ENCODE data around the gene TMEM203. TPM values are rescaled to one million over a fixed set of nuclear protein-coding genes. Genes with fewer than 3 reads are reported as not detected.

The TMEM203 gene
- total RNA-seq, 4 donors from 2014 or later: 18.9 to 42.1 (median 28.7) TPM

GRCh38 chr9:137189297-137190295 lies 15.9 kb downstream of the TMEM203 start:
- Histone ChIP-seq H3K9me3 (no peaks in the 10 kb centered on the region), H3K27me3 (no peaks in the 10 kb centered on the region), H3K36me3 (no peaks in the 10 kb centered on the region), H3K27ac (peak overlapping the region; percentile 94 to 99 (median 97)), H3K4me3 (peak overlapping the region; percentile 31 to 98 (median 78)), H3K4me1 (peaks cover 36 to 52% (median 45%) of the 10 kb centered on the region in 4 donors)
- DNase-seq: no peak
- WGBS, 2 donors (ENCODE audit: low coverage in 1 of 2): 18% methylated on average over 21 of the region's 23 CpGs; no CpG with 5 or more reads in 1 of the 2 donors
- intact Hi-C loops (cut with DNase I; ENCODE audit: low total_unique reads) (no loop called here), in situ Hi-C loops (cut with MboI; ENCODE audit: low pct_ligation_motif_present in 1 of 4, low pct_unique_long_range_greater_than_20kb in 1 of 4, low sequenced_read_pairs in 3 of 4) (no loop called here)
- no peak for TF ChIP-seq POLR2A (IDR thresholded peaks at IDR 0.05)
- no peak for TF ChIP-seq EP300 (IDR thresholded peaks at IDR 0.05; ENCODE audit: low read depth)
- no peak for TF ChIP-seq POLR2AphosphoS5 (IDR thresholded peaks at IDR 0.05)
- no peak for TF ChIP-seq CTCF (IDR thresholded peaks at IDR 0.05)

GRCh38 chr9:137188490-137189296 lies 16.8 kb downstream of the TMEM203 start, which contains the start of the genes ANAPC2 and SSNA1:
TSS of gene ANAPC2 (minus strand) at chr9:137188560. CDS start at chr9:137188532, 28 bp downstream.
TSS of gene SSNA1 (plus strand) at chr9:137188676. CDS start at chr9:137188727, 51 bp downstream.
- DNase-seq: peak; percentile 95
- Histone ChIP-seq H3K27me3 (no peaks in the 10 kb centered on the region), H3K27ac (peak within 1 kb of the TSS; percentile 94 to 99 (median 97)), H3K4me1 (peaks cover 36 to 45% (median 39%) of the 10 kb centered on the region in 4 donors), H3K4me3 (peak within 1 kb of the TSS; percentile 69 to 98 (median 78)), H3K36me3 (peaks cover 0 to 4% (median 2%) of the 10 kb centered on the region in 4 donors), H3K9me3 (no peaks in the 10 kb centered on the region)
- intact Hi-C loops (cut with DNase I; ENCODE audit: low total_unique reads) (no loop called here), in situ Hi-C loops (cut with MboI; ENCODE audit: low pct_ligation_motif_present in 1 of 4, low pct_unique_long_range_greater_than_20kb in 1 of 4, low sequenced_read_pairs in 3 of 4) (no loop called here)
- 1% methylated on average over 38 of the region's 98 CpGs; no CpG with 5 or more reads in 1 of the 2 donors for WGBS, 2 donors (ENCODE audit: low coverage in 1 of 2)
- TF ChIP-seq EP300 (IDR thresholded peaks at IDR 0.05; ENCODE audit: low read depth) (no peak), POLR2AphosphoS5 (IDR thresholded peaks at IDR 0.05) (peak; percentile 96 to 97 (median 97)), POLR2A (IDR thresholded peaks at IDR 0.05) (peak; percentile 90), CTCF (IDR thresholded peaks at IDR 0.05) (peak in 3 of 5 experiments; percentile 17 to 58 (median 29))

- intact Hi-C loops (cut with DNase I; ENCODE audit: low total_unique reads): no loop called here
- H3K4me1 ChIP-seq: peaks cover 36 to 45% (median 39%) of the 10 kb centered on the region in 4 donors
Observed at GRCh38 chr9:137188086-137188489, 17.4 kb downstream of the TMEM203 start.

GRCh38 chr9:137187386-137187785 lies 18.1 kb downstream of the TMEM203 start:
- 85% methylated on average over 15 of the region's 15 CpGs; no CpG with 5 or more reads in 1 of the 2 donors for WGBS, 2 donors (ENCODE audit: low coverage in 1 of 2)
- H3K36me3 ChIP-seq: peaks cover 0 to 17% (median 9%) of the 10 kb centered on the region in 4 donors
- no peak for TF ChIP-seq EP300 (IDR thresholded peaks at IDR 0.05; ENCODE audit: low read depth)
- TF ChIP-seq POLR2AphosphoS5 (IDR thresholded peaks at IDR 0.05): no peak
- TF ChIP-seq POLR2A (IDR thresholded peaks at IDR 0.05): no peak
- TF ChIP-seq CTCF (IDR thresholded peaks at IDR 0.05): no peak

More at GRCh38 chr9:137188086-137188489, 17.4 kb downstream of the TMEM203 start:
- 1% methylated on average over 31 of the region's 31 CpGs; no CpG with 5 or more reads in 1 of the 2 donors for WGBS, 2 donors (ENCODE audit: low coverage in 1 of 2)
- H3K27ac ChIP-seq: peak overlapping the region; percentile 94 to 99 (median 97)
- peaks cover 0 to 10% (median 6%) of the 10 kb centered on the region in 4 donors for H3K36me3 ChIP-seq
- in situ Hi-C loops (cut with MboI; ENCODE audit: low pct_ligation_motif_present in 1 of 4, low pct_unique_long_range_greater_than_20kb in 1 of 4, low sequenced_read_pairs in 3 of 4): no loop called here
- H3K4me3 ChIP-seq: peak overlapping the region; percentile 69 to 98 (median 78)
- H3K9me3 ChIP-seq: no peaks in the 10 kb centered on the region
- no peaks in the 10 kb centered on the region for H3K27me3 ChIP-seq
- no peak for DNase-seq
- TF ChIP-seq POLR2AphosphoS5 (IDR thresholded peaks at IDR 0.05): no peak

More at GRCh38 chr9:137187386-137187785, 18.1 kb downstream of the TMEM203 start:
- peak overlapping the region in 1 of 4 donors; percentile 99 for H3K27ac ChIP-seq
- no peaks in the 10 kb centered on the region for H3K9me3 ChIP-seq
- H3K4me3 ChIP-seq: peak overlapping the region in 3 of 4 donors; percentile 74 to 98 (median 83)
- H3K27me3 ChIP-seq: no peaks in the 10 kb centered on the region
- DNase-seq: no peak
- peaks cover 36 to 45% (median 39%) of the 10 kb centered on the region in 4 donors for H3K4me1 ChIP-seq
- in situ Hi-C loops (cut with MboI; ENCODE audit: low pct_ligation_motif_present in 1 of 4, low pct_unique_long_range_greater_than_20kb in 1 of 4, low sequenced_read_pairs in 3 of 4): no loop called here
- intact Hi-C loops (cut with DNase I; ENCODE audit: low total_unique reads): no loop called here
